Cardiac septum (tissue), 1 donor: ENCODE measurements around the gene PKIB. TPM values are rescaled to one million over a fixed set of nuclear protein-coding genes. Genes with fewer than 3 reads are reported as not detected.

Source experiments
- DNase-seq: peaks from one replicate; pipeline ENCODE4 v3.0.0-alpha.2; 2020; ENCODE audit warnings: low spot score
- intact Hi-C: fragments of 100-400 bp; cut with DNase I; formaldehyde crosslinking; loops from one replicate; pipeline ENCODE4 v1.14.0; 2022
- total RNA-seq: library from RNA; stranded (reverse); fragmentation: NEBNext Ultra II Directional; extraction: Animal tissue kit (Norgen Biotek cat#: 25700); gene quantifications from one replicate; pipeline ENCODE4 v1.2.1, GENCODE V29; 2021
- donor health status: DM: no; HTN: no; CAD: no.

Gene PKIB
- total RNA-seq, 1 donor from 2014 or later: 0.38 TPM

GRCh38 chr6:122696853-122697252 is 86.6 kb downstream of the PKIB start:
- intact Hi-C loops: no loop called here
- DNase-seq: no peak

GRCh38 chr6:122697458-122697857 is 87.3 kb downstream of the PKIB start:
- intact Hi-C loops: no loop called here

GRCh38 chr6:122701666-122702065 is 91.5 kb downstream of the PKIB start:
- intact Hi-C loops: no loop called here

More at GRCh38 chr6:122697458-122697857, 87.3 kb downstream of the PKIB start:
- no peak for DNase-seq

GRCh38 chr6:122702841-122703240 is 92.6 kb downstream of the PKIB start:
- no peak for DNase-seq
- intact Hi-C loops: no loop called here

More at GRCh38 chr6:122701666-122702065, 91.5 kb downstream of the PKIB start:
- DNase-seq: no peak

GRCh38 chr6:122704066-122704465 is 93.9 kb downstream of the PKIB start:
- intact Hi-C loops: no loop called here
- no peak for DNase-seq

- intact Hi-C loops: no loop called here
- no peak for DNase-seq
Measured at GRCh38 chr6:122709922-122710512, 99.8 kb downstream of the PKIB start.

GRCh38 chr6:122710908-122711635 is 100.9 kb downstream of the PKIB start:
- intact Hi-C loops: no loop called here
- DNase-seq: no peak

GRCh38 chr6:122712093-122712447 is 101.9 kb downstream of the PKIB start:
- DNase-seq: no peak
- intact Hi-C loops: no loop called here

- DNase-seq: no peak
- intact Hi-C loops: no loop called here
Measured at GRCh38 chr6:122712448-122713137, 102.4 kb downstream of the PKIB start.

- DNase-seq: no peak
- intact Hi-C loops: no loop called here
Measured at GRCh38 chr6:122713138-122713537, 102.9 kb downstream of the PKIB start.

GRCh38 chr6:122714059-122714458 is 103.9 kb downstream of the PKIB start:
- intact Hi-C loops: no loop called here
- no peak for DNase-seq

GRCh38 chr6:122715725-122716124 is 105.5 kb downstream of the PKIB start:
- intact Hi-C loops: no loop called here
- DNase-seq: no peak

- no peak for DNase-seq
- intact Hi-C loops: no loop called here
Measured at GRCh38 chr6:122717350-122717749, 107.1 kb downstream of the PKIB start.

- no peak for DNase-seq
Measured at GRCh38 chr6:122718616-122719015, 108.4 kb downstream of the PKIB start.

GRCh38 chr6:122719176-122719575 is 109.0 kb downstream of the PKIB start:
- DNase-seq: no peak
- intact Hi-C loops: no loop called here

More at GRCh38 chr6:122718616-122719015, 108.4 kb downstream of the PKIB start:
- intact Hi-C loops: no loop called here

- DNase-seq: no peak
- intact Hi-C loops: no loop called here
Measured at GRCh38 chr6:122722746-122723145, 112.5 kb downstream of the PKIB start.

- no peak for DNase-seq
- intact Hi-C loops: no loop called here
Measured at GRCh38 chr6:122726649-122727048, 116.4 kb downstream of the PKIB start.

GRCh38 chr6:122727244-122727643 is 117.0 kb downstream of the PKIB start:
- DNase-seq: no peak
- intact Hi-C loops: no loop called here

- intact Hi-C loops: loop anchor here (5.0 kb wide), 1 partner anchor 107 kb away; no protein-coding TSS in a partner anchor
- no peak for DNase-seq
Measured at GRCh38 chr6:122730334-122730733, 120.1 kb downstream of the PKIB start.

GRCh38 chr6:122730775-122731386 is 120.7 kb downstream of the PKIB start:
- DNase-seq: no peak
- intact Hi-C loops: loop anchor here (5.0 kb wide), 1 partner anchor 106 kb away; no protein-coding TSS in a partner anchor
